GM12875 (cell line): ENCODE data around the gene NOLC1.

Experiments
- H3K4me3 ChIP-seq: one replicate; pipeline ENCODE4 v1.5.1; 2011; ENCODE audit warnings: low read depth, low read length, control low read depth
- CTCF ChIP-seq: IDR thresholded peaks from 2 replicates; pipeline ENCODE4 v1.5.1; 2011; ENCODE audit warnings: low read depth, mild to moderate bottlenecking, control low read depth, inconsistent platforms, low read length, moderate library complexity, borderline replicate concordance; ENCODE audit not compliant: insufficient read depth

Gene NOLC1

GRCh38 chr10:102135956-102136526 lies 16.1 kb upstream of the NOLC1 start:
- TF ChIP-seq CTCF, result no peak
- H3K4me3 ChIP-seq, result no peak overlapping the region

- H3K4me3 ChIP-seq, result no peak overlapping the region
- no peak for TF ChIP-seq CTCF
Observed at GRCh38 chr10:102139281-102140110, 12.7 kb upstream of the NOLC1 start.

GRCh38 chr10:102140218-102140617 lies 12.0 kb upstream of the NOLC1 start:
- TF ChIP-seq CTCF, result no peak

GRCh38 chr10:102140913-102141540 lies 11.2 kb upstream of the NOLC1 start:
- TF ChIP-seq CTCF, result no peak
- H3K4me3 ChIP-seq, result no peak overlapping the region

More at GRCh38 chr10:102140218-102140617, 12.0 kb upstream of the NOLC1 start:
- no peak overlapping the region for H3K4me3 ChIP-seq

- H3K4me3 ChIP-seq, result no peak overlapping the region
- TF ChIP-seq CTCF, result no peak
Observed at GRCh38 chr10:102141583-102142107, 10.5 kb upstream of the NOLC1 start.

- TF ChIP-seq CTCF, result no peak
- no peak overlapping the region for H3K4me3 ChIP-seq
Observed at GRCh38 chr10:102146971-102147428, 5.2 kb upstream of the NOLC1 start.

- H3K4me3 ChIP-seq, result no peak overlapping the region
- TF ChIP-seq CTCF, result no peak
Observed at GRCh38 chr10:102147561-102147960, 4.6 kb upstream of the NOLC1 start.
